ENCODE results near the gene MYO1D. TPM values are rescaled to one million over a fixed set of nuclear protein-coding genes. Genes with fewer than 3 reads are reported as not detected.

Gene MYO1D
- total and polyA plus RNA-seq, 7 donors, result 6.2 to 184 (median 21.6) TPM

DNA sequence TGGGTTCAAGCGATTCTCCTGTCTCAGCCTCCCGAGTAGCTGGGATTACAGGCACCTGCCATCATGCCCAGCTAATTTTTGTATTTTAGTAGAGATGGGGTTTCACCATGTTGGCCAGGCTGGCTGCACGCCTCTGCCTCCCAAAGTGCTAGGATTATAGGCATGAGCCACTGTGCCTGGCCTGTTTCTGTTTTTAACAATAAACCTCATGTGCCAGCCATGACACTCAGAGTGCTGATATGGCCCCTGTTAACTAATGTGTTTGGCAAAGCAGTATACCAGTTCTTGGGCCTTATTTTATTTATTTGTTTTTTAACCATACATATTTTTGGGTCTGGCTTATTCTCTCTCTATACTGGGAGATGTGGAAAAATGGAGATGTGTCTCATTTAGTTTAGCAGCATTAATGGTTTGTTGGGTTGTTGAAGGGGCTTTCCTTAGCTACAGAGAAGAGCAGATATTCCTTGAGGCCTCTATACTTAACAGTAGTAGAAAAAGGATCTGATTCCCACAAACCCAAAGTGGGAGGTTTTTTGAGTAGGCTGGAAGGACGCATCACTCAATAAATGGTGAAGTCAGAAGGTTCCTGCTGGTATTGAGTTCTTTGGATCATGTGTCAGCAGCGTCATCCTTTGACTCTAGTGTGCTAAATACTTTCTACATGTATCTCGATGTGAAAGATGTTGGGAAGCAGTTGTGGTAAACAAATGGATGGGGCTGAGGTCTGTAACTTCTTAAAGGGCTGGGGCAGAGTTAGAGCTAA is 406.3 kb downstream of the MYO1D start:
- peaks cover 11 to 100% (median 57%) of the 10 kb centered on the region in 4 donors for H3K36me3 ChIP-seq
- TF ChIP-seq POLR2A (IDR thresholded peaks at IDR 0.05), result no peak
- TF ChIP-seq, protein P1, sequence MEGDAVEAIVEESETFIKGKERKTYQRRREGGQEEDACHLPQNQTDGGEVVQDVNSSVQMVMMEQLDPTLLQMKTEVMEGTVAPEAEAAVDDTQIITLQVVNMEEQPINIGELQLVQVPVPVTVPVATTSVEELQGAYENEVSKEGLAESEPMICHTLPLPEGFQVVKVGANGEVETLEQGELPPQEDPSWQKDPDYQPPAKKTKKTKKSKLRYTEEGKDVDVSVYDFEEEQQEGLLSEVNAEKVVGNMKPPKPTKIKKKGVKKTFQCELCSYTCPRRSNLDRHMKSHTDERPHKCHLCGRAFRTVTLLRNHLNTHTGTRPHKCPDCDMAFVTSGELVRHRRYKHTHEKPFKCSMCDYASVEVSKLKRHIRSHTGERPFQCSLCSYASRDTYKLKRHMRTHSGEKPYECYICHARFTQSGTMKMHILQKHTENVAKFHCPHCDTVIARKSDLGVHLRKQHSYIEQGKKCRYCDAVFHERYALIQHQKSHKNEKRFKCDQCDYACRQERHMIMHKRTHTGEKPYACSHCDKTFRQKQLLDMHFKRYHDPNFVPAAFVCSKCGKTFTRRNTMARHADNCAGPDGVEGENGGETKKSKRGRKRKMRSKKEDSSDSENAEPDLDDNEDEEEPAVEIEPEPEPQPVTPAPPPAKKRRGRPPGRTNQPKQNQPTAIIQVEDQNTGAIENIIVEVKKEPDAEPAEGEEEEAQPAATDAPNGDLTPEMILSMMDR (IDR thresholded peaks at IDR 0.05), result no peak
- no peak for TF ChIP-seq EP300 (IDR thresholded peaks at IDR 0.05)
- TF ChIP-seq POLR2AphosphoS5 (IDR thresholded peaks at IDR 0.05), result no peak
- 96 to 97% methylated on average over 6 of the region's 6 CpGs for WGBS, 2 donors

DNA sequence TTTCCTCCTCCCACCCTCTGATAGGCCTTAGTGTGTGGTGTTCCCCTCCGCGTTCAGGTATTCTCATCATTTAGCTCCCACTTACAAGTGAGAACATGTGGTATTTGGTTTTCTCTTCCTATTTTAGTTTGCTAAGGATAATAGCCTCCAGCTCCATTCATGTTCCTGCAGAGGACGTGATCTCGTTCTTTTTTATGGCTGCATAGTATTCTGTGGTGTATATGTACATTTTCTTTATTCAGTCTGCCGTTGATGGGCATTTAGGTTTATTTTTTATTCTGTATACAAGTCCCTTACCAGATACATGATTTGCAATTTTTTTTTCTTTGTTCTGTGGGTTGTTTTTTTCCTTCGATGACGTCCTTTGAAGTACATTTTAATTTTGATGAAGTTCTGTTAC is 409.0 kb downstream of the MYO1D start:
- TF ChIP-seq EP300 (IDR thresholded peaks at IDR 0.05) (no peak), POLR2AphosphoS5 (IDR thresholded peaks at IDR 0.05) (no peak), POLR2A (IDR thresholded peaks at IDR 0.05) (no peak)
- TF ChIP-seq, protein P1 (IDR thresholded peaks at IDR 0.05), result no peak
- intact Hi-C loops (cut with DNase I), result no loop called here
- Histone ChIP-seq H3K36me3 (peaks cover 16 to 100% (median 52%) of the 10 kb centered on the region in 4 donors), H3K9me3 (no peaks in the 10 kb centered on the region), H3K27ac (no peak overlapping the region), H3K4me3 (no peak overlapping the region), H3K4me1 (no peaks in the 10 kb centered on the region), H3K27me3 (no peaks in the 10 kb centered on the region)
- WGBS, 2 donors, result 94 to 100% methylated on average over 7 of the region's 7 CpGs
- DNase-seq, result no peak

More for the DNA sequence above, 406.3 kb downstream of the MYO1D start:
- Histone ChIP-seq H3K4me3 (no peak overlapping the region), H3K27me3 (no peaks in the 10 kb centered on the region), H3K9me3 (no peaks in the 10 kb centered on the region), H3K4me1 (no peaks in the 10 kb centered on the region), H3K27ac (no peak overlapping the region)
- no peak for DNase-seq
- intact Hi-C loops (cut with DNase I), result no loop called here

DNA sequence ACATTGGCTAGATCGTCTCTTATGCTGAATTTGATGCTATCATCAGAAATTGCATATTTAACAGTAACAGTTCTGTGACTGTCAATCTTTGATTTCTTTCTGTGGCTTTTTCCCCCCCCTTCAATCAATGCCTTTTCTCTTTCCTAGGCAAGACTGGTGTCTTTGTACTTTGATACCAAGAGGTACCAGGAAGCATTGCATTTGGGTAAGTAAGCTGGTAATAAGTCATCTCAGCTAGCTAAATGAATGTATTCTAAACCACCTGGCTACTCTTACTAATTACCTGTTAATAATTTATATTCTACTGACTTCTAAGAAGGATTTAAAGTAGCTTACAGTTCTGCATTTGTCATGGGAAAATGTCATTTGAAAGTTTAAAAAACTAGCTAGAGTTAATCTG is 412.6 kb downstream of the MYO1D start:
- no peak for TF ChIP-seq POLR2A (IDR thresholded peaks at IDR 0.05)
- TF ChIP-seq POLR2AphosphoS5 (IDR thresholded peaks at IDR 0.05), result no peak
- TF ChIP-seq, protein P1 (IDR thresholded peaks at IDR 0.05), result no peak
- no peak for TF ChIP-seq EP300 (IDR thresholded peaks at IDR 0.05)
- Histone ChIP-seq H3K9me3 (no peaks in the 10 kb centered on the region), H3K27ac (no peak overlapping the region), H3K36me3 (peaks cover 13 to 92% (median 46%) of the 10 kb centered on the region in 4 donors), H3K4me3 (no peak overlapping the region), H3K27me3 (no peaks in the 10 kb centered on the region), H3K4me1 (peaks cover 0 to 5% (median 0%) of the 10 kb centered on the region in 4 donors)
- intact Hi-C loops (cut with DNase I), result loop anchor here (5.0 kb wide), 1 partner anchor 293 kb away; no protein-coding TSS in a partner anchor
- 90 to 91% methylated on average over 1 of the region's 1 CpG for WGBS, 2 donors
- no peak for DNase-seq

DNA sequence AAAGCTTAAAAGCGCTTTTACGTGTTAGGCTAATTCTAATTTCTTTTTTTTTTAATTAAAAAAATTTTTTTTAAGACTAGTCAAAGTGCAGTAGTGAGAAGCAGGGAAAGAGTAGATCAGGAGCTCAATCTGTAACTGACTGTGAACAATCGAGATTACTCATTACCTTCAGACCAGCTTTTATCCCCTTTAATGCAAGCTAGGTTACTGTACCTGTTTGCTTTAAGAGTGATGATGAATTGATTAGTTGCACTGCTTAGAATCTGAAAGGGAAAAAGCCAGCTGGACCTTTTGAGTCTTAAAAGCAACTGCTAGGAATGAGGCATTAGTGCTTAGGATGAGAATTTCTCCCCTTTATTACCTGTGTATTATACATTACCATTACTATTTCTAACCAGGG is 413.6 kb downstream of the MYO1D start:
- DNase-seq, result no peak
- H3K4me3 ChIP-seq, result no peak overlapping the region
- H3K27me3 ChIP-seq, result no peaks in the 10 kb centered on the region
- H3K36me3 ChIP-seq, result peaks cover 16 to 92% (median 45%) of the 10 kb centered on the region in 4 donors
- peaks cover 0 to 5% (median 0%) of the 10 kb centered on the region in 4 donors for H3K4me1 ChIP-seq
- no peak overlapping the region for H3K27ac ChIP-seq
- H3K9me3 ChIP-seq, result no peaks in the 10 kb centered on the region
- WGBS, 2 donors, result 91 to 93% methylated on average over 3 of the region's 3 CpGs
- TF ChIP-seq POLR2AphosphoS5 (IDR thresholded peaks at IDR 0.05) (no peak), EP300 (IDR thresholded peaks at IDR 0.05) (no peak), POLR2A (IDR thresholded peaks at IDR 0.05) (no peak)
- TF ChIP-seq, protein P1 (IDR thresholded peaks at IDR 0.05), result no peak
- intact Hi-C loops (cut with DNase I), result loop anchor here (5.0 kb wide), 1 partner anchor 294 kb away; no protein-coding TSS in a partner anchor
